Stimulated activated naive B cell treated with anti-CD40 and anti-IgM and Interleukin-4, amounts not matched to agents 10 μg/mL and 1 μg/mL and 100 μg/mL, for 72 hours (primary cell): Measurements from ENCODE around the gene CBFA2T2.

Source experiments
- ATAC-seq, 2 donors: fragments of 150-1000 bp; cut with Tn5 transposase; replicated peaks; 2 replicates each; pipeline ENCODE4 v1.10.0; 2021; ENCODE audit warnings: moderate library complexity in 1 of 2
- DNase-seq: peaks from one replicate; pipeline ENCODE4 v3.0.0; 2021
- H3K27ac Mint-ChIP-seq: one replicate; pipeline ENCODE4 v1.8.0; 2022; ENCODE audit warnings: mild to moderate bottlenecking, mixed read lengths
- H3K27me3 Mint-ChIP-seq, 2 donors: one replicate each; pipeline ENCODE4 v1.8.0; 2022; ENCODE audit warnings: mixed read lengths in 2 of 2
- H3K36me3 Mint-ChIP-seq, 2 donors: one replicate each; pipeline ENCODE4 v1.8.0; 2022; ENCODE audit warnings: mixed read lengths in 2 of 2, mild to moderate bottlenecking in 1 of 2
- H3K4me1 Mint-ChIP-seq, 2 donors: one replicate each; pipeline ENCODE4 v1.8.0; 2022; ENCODE audit warnings: mixed read lengths in 2 of 2, mild to moderate bottlenecking in 1 of 2
- H3K4me3 Mint-ChIP-seq, 2 donors: one replicate each; pipeline ENCODE4 v1.8.0; 2022; ENCODE audit warnings: mild to moderate bottlenecking in 2 of 2, mixed read lengths in 2 of 2, moderate library complexity in 1 of 2
- H3K9me3 Mint-ChIP-seq, 2 donors: one replicate each; pipeline ENCODE4 v1.8.0; 2022; ENCODE audit warnings: mixed read lengths in 2 of 2, mild to moderate bottlenecking in 1 of 2

CBFA2T2 gene

DNA sequence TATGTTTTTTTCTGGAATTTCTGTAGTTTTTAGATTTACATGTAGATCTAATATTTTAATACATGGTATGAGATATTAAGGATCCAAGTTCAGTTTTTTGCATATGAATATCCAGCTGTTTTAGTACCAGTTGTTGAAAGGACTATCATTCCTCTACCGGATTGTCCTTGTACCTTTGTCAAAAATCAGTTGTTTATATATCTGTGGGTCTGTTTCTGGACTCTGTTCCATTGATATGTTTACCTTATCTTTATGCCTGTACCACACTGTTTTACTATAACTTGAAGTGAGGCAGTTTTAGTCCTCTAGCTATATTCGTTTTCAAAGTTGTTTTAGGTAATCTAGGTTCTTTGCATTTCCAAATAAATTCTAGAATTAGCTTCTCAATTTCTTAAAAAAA lies 47.7 kb downstream of the CBFA2T2 start:
- Mint-ChIP-seq H3K4me3 (no peak overlapping the region), H3K36me3 (peaks cover 7 to 8% of the 10 kb centered on the region in 2 donors), H3K27ac (no peak overlapping the region), H3K27me3 (no peaks in the 10 kb centered on the region), H3K9me3 (peaks cover 0 to 1% of the 10 kb centered on the region in 2 donors), H3K4me1 (peaks cover 14 to 16% of the 10 kb centered on the region in 2 donors)
- ATAC-seq (no peak), DNase-seq (no peak)

DNA sequence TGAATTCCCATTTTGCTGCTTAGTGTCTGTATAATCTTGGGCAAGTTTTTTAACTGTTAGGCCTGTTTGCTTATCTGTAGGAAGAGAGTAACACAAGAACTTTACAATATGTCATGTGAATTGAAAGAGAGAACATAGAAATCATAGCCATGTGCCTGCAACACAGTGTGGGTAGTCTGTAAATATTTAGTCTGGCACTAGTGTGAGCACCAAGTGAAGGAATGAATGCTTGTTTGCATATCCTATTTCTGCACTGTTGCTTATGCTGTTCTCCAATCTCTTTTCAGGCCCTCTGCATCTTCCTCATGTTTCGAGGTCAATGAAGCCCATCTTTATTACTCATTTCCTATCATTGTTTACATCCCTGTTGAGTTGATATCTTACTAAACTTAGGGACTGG lies 49.2 kb downstream of the CBFA2T2 start:
- H3K27ac Mint-ChIP-seq, result no peak overlapping the region
- no peak for ATAC-seq
- H3K4me3 Mint-ChIP-seq, result no peak overlapping the region
- H3K4me1 Mint-ChIP-seq, result peaks cover 12% of the 10 kb centered on the region in 2 donors
- no peaks in the 10 kb centered on the region for H3K27me3 Mint-ChIP-seq
- DNase-seq, result no peak
- peaks cover 7 to 11% of the 10 kb centered on the region in 2 donors for H3K36me3 Mint-ChIP-seq
- peaks cover 0 to 1% of the 10 kb centered on the region in 2 donors for H3K9me3 Mint-ChIP-seq

DNA sequence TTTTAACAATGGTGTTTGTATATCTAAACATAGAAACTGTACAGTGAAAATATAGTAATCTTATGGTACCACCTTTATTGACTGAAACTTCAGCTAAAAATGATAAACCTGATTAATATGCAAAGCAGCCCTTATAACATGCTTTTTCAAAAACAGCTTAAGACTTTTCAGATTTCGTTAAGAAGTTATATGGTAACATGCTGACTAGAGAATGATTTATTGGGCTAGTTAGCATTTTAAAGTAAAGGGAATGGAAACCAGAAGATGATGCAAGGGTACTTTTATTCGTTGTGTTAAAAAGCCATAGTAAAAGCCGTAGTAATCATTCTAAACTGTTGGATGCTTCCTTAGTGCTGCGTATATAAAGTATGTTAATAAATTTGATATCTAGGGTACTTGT lies 50.5 kb downstream of the CBFA2T2 start:
- DNase-seq (no peak), ATAC-seq (no peak)
- Mint-ChIP-seq H3K4me1 (peaks cover 12 to 13% of the 10 kb centered on the region in 2 donors), H3K27ac (no peak overlapping the region), H3K27me3 (no peaks in the 10 kb centered on the region), H3K9me3 (peaks cover 0 to 1% of the 10 kb centered on the region in 2 donors), H3K4me3 (no peak overlapping the region), H3K36me3 (peaks cover 7 to 11% of the 10 kb centered on the region in 2 donors)

DNA sequence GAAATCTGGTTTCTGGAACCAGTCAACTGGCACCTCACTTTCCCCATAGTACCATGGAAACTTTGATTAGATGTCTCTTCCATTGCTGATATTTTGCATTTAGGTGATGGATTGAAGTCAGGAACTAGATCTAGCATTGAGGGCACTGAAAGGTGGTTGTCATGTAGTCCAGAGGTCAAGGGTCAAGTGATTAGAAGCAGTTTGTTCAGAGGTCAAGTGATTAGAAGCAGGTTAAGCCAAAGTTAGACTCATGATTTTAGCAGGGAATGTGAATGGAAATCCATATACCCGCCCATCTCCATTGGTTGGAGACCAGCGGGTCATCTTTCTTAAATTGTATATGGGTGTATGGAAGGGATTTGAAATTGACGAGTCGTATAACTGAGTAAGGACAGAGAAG lies 51.2 kb downstream of the CBFA2T2 start:
- peaks cover 7 to 11% of the 10 kb centered on the region in 2 donors for H3K36me3 Mint-ChIP-seq
- no peak overlapping the region for H3K4me3 Mint-ChIP-seq
- no peak overlapping the region for H3K27ac Mint-ChIP-seq
- no peak for DNase-seq
- no peaks in the 10 kb centered on the region for H3K27me3 Mint-ChIP-seq
- H3K4me1 Mint-ChIP-seq, result peaks cover 12 to 13% of the 10 kb centered on the region in 2 donors
- peaks cover 0 to 1% of the 10 kb centered on the region in 2 donors for H3K9me3 Mint-ChIP-seq
- ATAC-seq, result no peak

DNA sequence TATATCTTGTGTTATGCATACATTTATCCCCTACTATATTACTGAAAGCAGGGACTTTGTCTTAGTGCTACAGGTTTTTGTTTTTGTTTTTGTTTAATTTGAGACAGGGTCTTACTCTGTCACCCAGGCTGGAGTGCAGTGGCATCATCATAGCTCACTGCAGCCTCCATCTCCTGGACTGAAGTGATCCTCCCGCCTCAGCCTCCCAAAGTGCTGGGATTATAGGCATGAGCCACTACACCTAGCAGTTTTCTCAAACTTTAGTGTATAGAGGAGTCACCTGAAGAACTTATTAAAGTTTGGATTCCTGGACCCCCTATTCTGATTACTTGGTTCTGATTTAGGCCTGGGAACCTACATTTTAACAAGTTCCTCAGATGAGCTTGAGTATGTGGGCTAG lies 51.9 kb downstream of the CBFA2T2 start:
- no peak overlapping the region for H3K27ac Mint-ChIP-seq
- H3K36me3 Mint-ChIP-seq, result peaks cover 7 to 10% of the 10 kb centered on the region in 2 donors
- peaks cover 12 to 13% of the 10 kb centered on the region in 2 donors for H3K4me1 Mint-ChIP-seq
- ATAC-seq (no peak), DNase-seq (no peak)
- H3K9me3 Mint-ChIP-seq, result peaks cover 0 to 1% of the 10 kb centered on the region in 2 donors
- no peaks in the 10 kb centered on the region for H3K27me3 Mint-ChIP-seq
- H3K4me3 Mint-ChIP-seq, result no peak overlapping the region

DNA sequence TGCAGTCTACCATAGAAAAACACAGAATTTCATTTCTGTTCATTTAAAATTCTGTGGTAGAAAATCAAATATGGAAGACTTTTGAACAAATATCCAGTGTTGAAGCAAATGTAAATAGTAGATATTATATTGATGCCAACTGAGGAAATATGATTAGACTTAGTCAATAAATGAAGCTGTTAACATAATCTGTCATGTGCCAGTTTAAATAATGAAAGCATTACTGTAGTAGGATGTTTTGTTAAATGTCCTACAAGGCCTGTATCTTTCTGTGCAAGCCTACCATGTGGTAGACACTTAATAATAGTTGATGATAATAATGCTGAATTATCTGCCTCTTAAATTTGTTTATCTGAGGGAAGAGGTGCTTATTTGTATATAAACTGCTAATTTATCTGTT lies 55.9 kb downstream of the CBFA2T2 start:
- ATAC-seq, result no peak
- DNase-seq, result no peak
- Mint-ChIP-seq H3K4me3 (no peak overlapping the region), H3K27me3 (no peaks in the 10 kb centered on the region), H3K36me3 (peaks cover under 1 to 7% of the 10 kb centered on the region in 2 donors), H3K9me3 (no peaks in the 10 kb centered on the region), H3K27ac (no peak overlapping the region), H3K4me1 (peaks cover 4 to 8% of the 10 kb centered on the region in 2 donors)

DNA sequence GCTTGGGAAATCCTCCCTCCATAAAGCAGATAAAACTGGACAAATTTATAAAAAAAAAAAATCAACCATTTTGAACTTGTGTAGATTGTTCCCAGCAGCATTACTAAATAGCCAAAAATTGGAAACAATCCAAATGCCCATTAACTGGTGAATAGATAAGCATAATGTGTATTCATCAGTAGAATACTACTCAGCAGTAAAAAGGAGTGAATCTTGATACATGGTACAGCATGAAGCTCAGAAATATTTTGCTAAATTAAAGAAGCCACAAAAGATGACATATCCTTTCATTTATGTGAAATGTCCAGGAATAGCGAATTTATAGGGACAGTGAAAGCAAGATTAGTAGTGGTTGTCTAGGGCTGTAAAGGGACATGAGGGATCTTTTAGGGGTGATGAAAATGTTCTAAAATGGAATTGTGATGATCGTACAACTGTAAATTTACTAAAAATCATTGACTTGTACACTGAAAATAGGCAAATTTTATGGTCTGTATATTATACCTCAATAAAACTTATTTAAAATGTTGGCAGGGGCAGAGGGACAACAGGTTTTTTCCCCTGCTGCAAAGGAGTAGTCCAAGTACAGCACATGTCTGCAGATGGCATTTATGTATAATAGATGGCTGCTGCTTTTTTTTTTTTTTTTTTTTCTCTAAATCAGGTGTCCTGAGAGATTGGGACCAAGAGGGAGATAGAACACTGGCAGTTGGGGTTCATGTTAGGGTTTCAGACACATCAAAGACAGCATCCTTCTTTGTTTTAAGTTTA lies 59.5 kb downstream of the CBFA2T2 start:
- H3K9me3 Mint-ChIP-seq, result no peaks in the 10 kb centered on the region
- ATAC-seq, result no peak
- no peaks in the 10 kb centered on the region for H3K27me3 Mint-ChIP-seq
- no peak overlapping the region for H3K27ac Mint-ChIP-seq
- peaks cover 4 to 12% of the 10 kb centered on the region in 2 donors for H3K36me3 Mint-ChIP-seq
- peaks cover 10 to 16% of the 10 kb centered on the region in 2 donors for H3K4me1 Mint-ChIP-seq
- no peak overlapping the region for H3K4me3 Mint-ChIP-seq
- no peak for DNase-seq

DNA sequence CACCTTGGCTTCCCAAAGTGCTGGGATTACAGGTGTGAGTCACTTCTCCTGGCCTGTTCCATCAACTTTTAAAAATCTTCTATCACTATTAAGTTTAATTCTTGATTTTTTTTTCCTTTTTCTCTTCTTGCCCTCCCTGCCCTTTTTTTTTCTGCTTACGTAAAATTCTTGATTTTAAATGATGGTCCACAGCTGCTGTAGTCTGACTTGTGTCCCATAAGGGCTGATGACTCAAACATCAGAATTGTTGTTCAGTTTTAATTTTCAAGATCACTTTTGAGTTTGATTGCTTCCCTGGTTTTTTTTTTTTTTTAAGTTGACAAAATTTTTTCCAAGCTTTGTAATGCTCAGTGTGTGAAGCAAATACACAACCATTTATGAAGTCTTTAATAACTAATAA lies 61.9 kb downstream of the CBFA2T2 start:
- ATAC-seq, result no peak
- no peak for DNase-seq
- peaks cover 14 to 30% of the 10 kb centered on the region in 2 donors for H3K4me1 Mint-ChIP-seq

DNA sequence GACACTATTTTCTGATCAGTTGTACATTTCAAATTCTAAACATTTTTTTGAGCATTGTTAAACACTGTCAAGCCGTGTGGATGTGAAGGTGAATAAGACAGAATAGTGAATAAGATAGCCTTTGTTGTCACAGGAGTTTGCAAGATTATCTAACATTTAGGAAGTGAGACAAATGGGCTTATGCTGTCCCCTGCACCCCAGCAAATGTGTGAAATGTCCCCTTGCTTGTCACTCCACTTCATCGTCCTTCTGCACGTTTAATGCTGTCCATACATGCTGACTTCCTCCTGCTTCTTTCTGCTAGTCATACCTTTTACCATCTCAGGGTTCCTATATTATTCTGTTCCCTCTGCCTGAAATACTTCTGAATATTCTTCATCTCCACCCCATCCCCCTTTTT lies 62.6 kb downstream of the CBFA2T2 start:
- Mint-ChIP-seq H3K27me3 (no peaks in the 10 kb centered on the region), H3K9me3 (no peaks in the 10 kb centered on the region), H3K4me1 (peaks cover 12 to 30% of the 10 kb centered on the region in 2 donors), H3K36me3 (peaks cover 15 to 18% of the 10 kb centered on the region in 2 donors), H3K4me3 (no peak overlapping the region), H3K27ac (peak overlapping the region; percentile 3)
- ATAC-seq (no peak), DNase-seq (no peak)

More for the DNA sequence above, 61.9 kb downstream of the CBFA2T2 start:
- no peak overlapping the region for H3K4me3 Mint-ChIP-seq
- no peaks in the 10 kb centered on the region for H3K9me3 Mint-ChIP-seq
- no peaks in the 10 kb centered on the region for H3K27me3 Mint-ChIP-seq
- H3K27ac Mint-ChIP-seq, result no peak overlapping the region
- peaks cover 10 to 16% of the 10 kb centered on the region in 2 donors for H3K36me3 Mint-ChIP-seq

DNA sequence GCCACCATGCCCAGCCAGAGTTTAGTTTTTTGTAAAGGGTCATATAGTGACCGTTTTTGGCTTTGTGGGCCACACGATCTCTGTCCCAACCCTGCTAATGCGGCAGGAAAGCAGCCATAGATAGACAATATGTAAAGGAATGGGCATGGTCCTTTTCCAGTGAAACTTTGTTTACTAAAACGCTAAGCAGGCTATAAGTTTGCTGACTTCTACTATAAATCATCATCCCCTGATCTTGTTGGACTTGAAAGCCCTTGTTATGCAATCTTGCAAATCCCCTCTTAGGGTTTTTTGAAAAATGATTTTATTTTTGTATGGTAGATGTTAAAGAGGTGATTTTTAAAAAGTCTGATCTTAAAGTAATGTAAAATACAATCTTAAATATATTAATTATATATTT lies 63.6 kb downstream of the CBFA2T2 start:
- no peak for DNase-seq
- Mint-ChIP-seq H3K27me3 (no peaks in the 10 kb centered on the region), H3K4me1 (peaks cover 14 to 30% of the 10 kb centered on the region in 2 donors), H3K36me3 (peaks cover 22 to 26% of the 10 kb centered on the region in 2 donors), H3K9me3 (no peaks in the 10 kb centered on the region), H3K27ac (no peak overlapping the region), H3K4me3 (no peak overlapping the region)
- no peak for ATAC-seq

DNA sequence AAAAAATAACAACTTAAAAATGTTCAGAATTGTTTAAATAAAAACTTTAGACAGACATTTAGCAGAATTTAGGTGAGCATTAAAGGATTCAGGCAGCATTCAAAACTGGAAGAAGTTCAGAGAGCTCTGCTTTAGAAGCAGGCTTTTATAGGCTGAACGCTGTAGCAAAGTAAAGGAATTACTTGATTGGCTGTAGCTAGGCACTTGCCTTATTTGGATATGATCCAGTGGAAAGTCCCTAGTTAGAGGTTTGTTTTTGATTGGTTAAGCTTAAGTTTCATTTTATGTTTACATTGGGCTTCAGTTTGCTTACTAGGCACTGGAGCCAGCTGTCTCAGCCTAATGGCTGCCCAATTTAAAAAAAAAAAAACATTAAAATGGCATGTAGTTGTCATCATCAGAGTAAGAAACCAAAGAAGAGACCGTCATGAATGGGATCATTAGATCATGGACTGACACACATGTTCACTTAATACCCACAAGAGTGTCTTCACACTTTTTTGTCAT lies 65.1 kb downstream of the CBFA2T2 start:
- H3K4me1 Mint-ChIP-seq, result peaks cover 14 to 30% of the 10 kb centered on the region in 2 donors
- peak; percentile 17 for DNase-seq
- no peaks in the 10 kb centered on the region for H3K9me3 Mint-ChIP-seq

DNA sequence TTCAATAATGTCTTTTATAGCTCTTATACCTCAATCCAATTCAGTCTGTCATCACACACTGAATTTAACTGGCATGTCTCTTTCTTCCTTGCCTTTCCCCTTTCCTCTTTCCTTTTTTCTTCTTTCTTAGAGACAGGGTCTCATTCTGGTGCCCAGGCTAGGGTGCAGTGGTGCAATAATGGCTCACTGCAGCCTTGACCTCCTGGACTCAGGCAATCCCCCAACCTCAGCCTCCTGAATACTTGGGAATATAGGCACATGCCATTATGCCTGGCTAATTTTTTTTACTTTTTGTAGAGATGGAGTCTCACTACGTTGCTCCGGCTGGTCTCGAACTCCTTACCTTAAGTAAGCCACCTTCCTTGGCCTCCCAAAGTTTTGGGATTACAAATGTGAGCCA lies 65.9 kb downstream of the CBFA2T2 start:
- Mint-ChIP-seq H3K9me3 (no peaks in the 10 kb centered on the region), H3K27me3 (no peaks in the 10 kb centered on the region), H3K36me3 (peaks cover 25 to 26% of the 10 kb centered on the region in 2 donors), H3K4me3 (peak overlapping the region; percentile 30 to 40), H3K4me1 (peaks cover 14 to 30% of the 10 kb centered on the region in 2 donors), H3K27ac (peak overlapping the region; percentile 90)
- DNase-seq (no peak), ATAC-seq (no peak)

More for the DNA sequence above, 65.1 kb downstream of the CBFA2T2 start:
- H3K36me3 Mint-ChIP-seq, result peaks cover 26 to 27% of the 10 kb centered on the region in 2 donors
- no peaks in the 10 kb centered on the region for H3K27me3 Mint-ChIP-seq
- peak; percentile 99 for ATAC-seq
- H3K4me3 Mint-ChIP-seq, result no peak overlapping the region
- no peak overlapping the region for H3K27ac Mint-ChIP-seq

DNA sequence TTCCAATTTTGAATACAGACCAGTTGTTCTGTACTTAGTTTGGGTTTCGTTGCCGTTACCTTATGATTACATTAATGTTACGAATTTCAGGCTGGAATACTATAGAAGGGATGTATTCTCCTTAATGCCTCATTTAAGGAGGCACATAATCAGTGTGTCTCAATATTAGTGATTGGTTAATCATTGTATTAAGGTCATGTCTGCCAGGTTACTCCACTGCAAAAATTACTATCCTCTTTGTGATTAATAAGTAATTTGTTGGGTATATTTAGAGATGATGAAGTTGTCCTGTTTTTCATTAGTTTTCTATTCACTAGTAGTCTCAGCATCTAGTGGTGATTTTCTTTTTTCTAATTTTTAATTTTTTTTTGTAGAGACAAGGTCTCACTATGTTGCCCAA lies 66.3 kb downstream of the CBFA2T2 start:
- no peak overlapping the region for H3K27ac Mint-ChIP-seq
- H3K27me3 Mint-ChIP-seq, result no peaks in the 10 kb centered on the region
- ATAC-seq (no peak), DNase-seq (no peak)
- H3K9me3 Mint-ChIP-seq, result no peaks in the 10 kb centered on the region
- H3K4me3 Mint-ChIP-seq, result no peak overlapping the region
- peaks cover 23 to 24% of the 10 kb centered on the region in 2 donors for H3K36me3 Mint-ChIP-seq
- H3K4me1 Mint-ChIP-seq, result peaks cover 14 to 30% of the 10 kb centered on the region in 2 donors

DNA sequence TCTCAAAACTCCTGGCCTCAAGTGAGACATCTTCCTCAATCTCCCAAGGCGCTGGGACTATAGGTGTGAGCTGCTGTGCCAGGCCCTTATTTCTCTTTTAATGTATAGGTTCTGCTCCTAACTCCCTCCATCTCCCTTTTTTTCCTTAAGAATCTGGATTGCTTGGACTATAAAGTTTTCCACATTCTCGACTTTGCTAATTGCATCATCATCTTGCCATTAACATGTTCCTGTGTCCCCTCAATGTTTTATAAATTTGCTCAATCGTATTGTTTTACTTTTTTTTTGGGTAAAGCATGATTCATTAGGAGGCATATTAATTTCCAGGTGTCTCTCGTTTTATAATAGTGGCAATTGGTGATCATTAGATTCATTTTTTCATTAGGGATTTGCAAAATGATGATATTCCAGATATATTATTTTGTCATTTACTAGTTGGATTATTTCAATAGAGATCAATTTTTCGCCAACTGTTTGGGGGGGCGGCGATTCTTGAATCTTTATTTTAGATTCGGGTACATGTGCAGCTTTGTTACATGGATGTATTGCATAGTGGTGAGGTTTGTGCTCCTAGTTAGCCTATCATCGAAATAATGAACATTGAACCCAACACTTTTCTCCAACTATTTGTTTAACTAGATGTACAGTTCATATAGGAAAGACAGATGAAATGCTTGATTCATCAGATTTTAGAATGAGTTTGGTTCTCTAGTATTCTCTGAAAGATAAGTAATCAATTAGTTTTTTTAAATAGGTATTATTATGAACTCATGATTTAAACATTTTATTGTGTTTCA lies 68.7 kb downstream of the CBFA2T2 start:
- no peak overlapping the region for H3K27ac Mint-ChIP-seq
- peaks cover 18 to 21% of the 10 kb centered on the region in 2 donors for H3K36me3 Mint-ChIP-seq
- H3K4me3 Mint-ChIP-seq, result no peak overlapping the region
- H3K27me3 Mint-ChIP-seq, result no peaks in the 10 kb centered on the region
- DNase-seq (no peak), ATAC-seq (no peak)
- H3K4me1 Mint-ChIP-seq, result peaks cover 11 to 15% of the 10 kb centered on the region in 2 donors
- H3K9me3 Mint-ChIP-seq, result no peaks in the 10 kb centered on the region
